K562 (cell line): ENCODE results near the gene LYSMD4. TPM values are rescaled to one million over a fixed set of nuclear protein-coding genes. Genes with fewer than 3 reads are reported as not detected.

Source experiments
- ARID3A ChIP-seq: IDR thresholded peaks from 2 replicates; pipeline ENCODE4 v1.6.1; 2012; ENCODE audit warnings: low read depth, low read length, improper control_type of control experiment, borderline replicate concordance
- BACH1 ChIP-seq: fragments of 200-800 bp; sonication (Bioruptor generic); IDR thresholded peaks from 2 replicates; pipeline ENCODE4 v1.6.1; 2016; ENCODE audit warnings: missing genetic modification characterization, missing compliant biosample characterization
- CBX5 ChIP-seq: IDR thresholded peaks from 2 replicates; pipeline ENCODE4 v1.6.1; 2014; ENCODE audit warnings: low read depth, borderline replicate concordance
- CLOCK ChIP-seq: fragments of 250-450 bp; sonication (Bioruptor Pico); IDR thresholded peaks from 2 replicates; pipeline ENCODE4 v1.4.0; 2020; ENCODE audit warnings: mild to moderate bottlenecking, moderate library complexity, borderline replicate concordance
- CTCFL ChIP-seq: IDR thresholded peaks from 2 replicates; pipeline ENCODE4 v1.6.1; 2011; ENCODE audit warnings: borderline replicate concordance, low read depth, mild to moderate bottlenecking, moderate library complexity, low read length; ENCODE audit not compliant: insufficient read depth, poor library complexity, severe bottlenecking
- ELK3 ChIP-seq: fragments of 450-650 bp; formaldehyde crosslinking; IDR thresholded peaks from 2 replicates; pipeline ENCODE4 v1.4.0; 2020; ENCODE audit warnings: mild to moderate bottlenecking
- JUN ChIP-seq, 2 experiments: sonication (generic) in 1 of 2; formaldehyde crosslinking in 1 of 2; IDR thresholded peaks; 2 replicates each; pipeline versions ENCODE4 v1.6.1 to v1.8.0; 2012 to 2022; ENCODE audit warnings: borderline replicate concordance in 2 of 2, mild to moderate bottlenecking in 2 of 2, improper control_type of control experiment in 1 of 2, low read depth in 1 of 2, low read length in 1 of 2, missing genetic modification reagents in 1 of 2
- PTTG1 ChIP-seq: fragments of 450-650 bp; IDR thresholded peaks from 2 replicates; pipeline ENCODE4 v1.6.1; 2016; ENCODE audit warnings: low read depth, mild to moderate bottlenecking, missing genetic modification characterization, missing compliant biosample characterization
- THAP7 ChIP-seq: fragments of 250-450 bp; sonication (Bioruptor Pico); IDR thresholded peaks from 2 replicates; pipeline ENCODE4 v1.5.0; 2021
- TOE1 ChIP-seq, 2 experiments: fragments of 450-650 bp in 1 of 2; sonication (generic) in 1 of 2; formaldehyde crosslinking in 1 of 2; IDR thresholded peaks; 2 replicates each; pipeline versions ENCODE4 v1.7.1 to v1.8.0; 2016 to 2022; ENCODE audit warnings: borderline replicate concordance in 2 of 2, mild to moderate bottlenecking in 2 of 2, antibody characterized with exemption in 1 of 2, inconsistent platforms in 1 of 2, low read depth in 1 of 2, missing genetic modification reagents in 1 of 2, moderate library complexity in 1 of 2
- ZBED1 ChIP-seq: IDR thresholded peaks from 2 replicates; pipeline ENCODE4 v1.6.1; 2014
- ZNF395 ChIP-seq: fragments of 200-800 bp; sonication (Bioruptor generic); IDR thresholded peaks from 2 replicates; pipeline ENCODE4 v1.6.1; 2017; ENCODE audit warnings: missing genetic modification characterization, missing compliant biosample characterization
- polyA plus RNA-seq, 8 experiments: library from polyadenylated mRNA; depleted of rRNA in 4 of 8; stranded (reverse) in 5 of 8; unstranded in 3 of 8; fragments of >200 nt; fragmentation: Nextera tagmentation in 2 of 8; fragmentation: Illumina TruSeq in 1 of 8; extraction: Ambion mirVana in 2 of 8; extraction: Trizol in 1 of 8; gene quantifications; 2 replicates each; pipeline versions ENCODE4 v1.2.1 to v1.2.3, GENCODE V29; 2011 to 2014; ENCODE audit warnings: inconsistent platforms in 1 of 8, missing spikeins in 1 of 8
- total RNA-seq, 7 experiments: library from RNA; depleted of rRNA in 6 of 7; stranded (reverse); fragments of >200 nt in 6 of 7; fragmentation: Illumina TruSeq in 2 of 7; extraction: Trizol in 2 of 7; gene quantifications; 2 replicates each; pipeline versions ENCODE4 v1.2.1 to v1.2.3, GENCODE V29; 2011 to 2021; ENCODE audit warnings: low replicate concordance in 1 of 7

Gene LYSMD4
- total and polyA plus RNA-seq, 9 of the 15 experiments (the other 6 are each of a cell fraction or from before 2014, with no cell fraction given) = 0.46 to 3.1 (median 2.0) TPM

- TF ChIP-seq ZNF395 (no peak), JUN (IDR thresholded peaks at IDR 0.05; ENCODE audit: borderline replicate concordance, low read depth, low read length) (peak; percentile 98), JUN (CRISPR knock-in tag; IDR thresholded peaks at IDR 0.05; ENCODE audit: borderline replicate concordance) (peak; percentile 86), TOE1 (IDR thresholded peaks at IDR 0.05; ENCODE audit: borderline replicate concordance) (no peak), TOE1 (CRISPR knock-in tag; IDR thresholded peaks at IDR 0.05; ENCODE audit: borderline replicate concordance, low read depth) (no peak), ELK3 (CRISPR knock-in tag) (no peak), PTTG1 (no peak), THAP7 (CRISPR knock-in tag) (no peak), ARID3A (peak; percentile 89), CBX5 (no peak), BACH1 (tag) (0 out of 2 replicates have a peak, but pooled peaks have one; percentile 12), ZBED1 (no peak), CLOCK (CRISPR knock-in tag) (no peak), CTCFL (peak; percentile 36)
Observed at GRCh38 chr15:99703603-99704443, 29.4 kb downstream of the LYSMD4 start (continued).
